ENCODE data around the gene NDUFV1.

GRCh38 chr11:67607507-67607906 lies 771 bp downstream of the NDUFV1 start:
- no peak for TF ChIP-seq EZH2 (IDR thresholded peaks at IDR 0.05; ENCODE audit: borderline replicate concordance, low read depth, low read length, severe bottlenecking)
- TF ChIP-seq CTCF (IDR thresholded peaks at IDR 0.05; ENCODE audit: borderline replicate concordance, extremely low read depth, low read length, poor library complexity, severe bottlenecking): no peak

Data from DND-41 (cell line).